NOMO-1 treated with dmso at 0.1 percent for 144 hours (cell line): ENCODE measurements around the gene SHC3.
"Not testable (repeated sequence)": the region's sequence is repeated elsewhere in the genome, so short reads cannot be mapped to it uniquely, and the experiment has no call there.

Experiments used
- DNase-seq: peaks from one replicate; lab custom pipeline; 2025; ENCODE audit not compliant: unreplicated experiment; lab: John Stamatoyannopoulos, UW

Gene SHC3, protein sequence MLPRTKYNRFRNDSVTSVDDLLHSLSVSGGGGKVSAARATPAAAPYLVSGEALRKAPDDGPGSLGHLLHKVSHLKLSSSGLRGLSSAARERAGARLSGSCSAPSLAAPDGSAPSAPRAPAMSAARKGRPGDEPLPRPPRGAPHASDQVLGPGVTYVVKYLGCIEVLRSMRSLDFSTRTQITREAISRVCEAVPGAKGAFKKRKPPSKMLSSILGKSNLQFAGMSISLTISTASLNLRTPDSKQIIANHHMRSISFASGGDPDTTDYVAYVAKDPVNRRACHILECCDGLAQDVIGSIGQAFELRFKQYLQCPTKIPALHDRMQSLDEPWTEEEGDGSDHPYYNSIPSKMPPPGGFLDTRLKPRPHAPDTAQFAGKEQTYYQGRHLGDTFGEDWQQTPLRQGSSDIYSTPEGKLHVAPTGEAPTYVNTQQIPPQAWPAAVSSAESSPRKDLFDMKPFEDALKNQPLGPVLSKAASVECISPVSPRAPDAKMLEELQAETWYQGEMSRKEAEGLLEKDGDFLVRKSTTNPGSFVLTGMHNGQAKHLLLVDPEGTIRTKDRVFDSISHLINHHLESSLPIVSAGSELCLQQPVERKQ

DNA sequence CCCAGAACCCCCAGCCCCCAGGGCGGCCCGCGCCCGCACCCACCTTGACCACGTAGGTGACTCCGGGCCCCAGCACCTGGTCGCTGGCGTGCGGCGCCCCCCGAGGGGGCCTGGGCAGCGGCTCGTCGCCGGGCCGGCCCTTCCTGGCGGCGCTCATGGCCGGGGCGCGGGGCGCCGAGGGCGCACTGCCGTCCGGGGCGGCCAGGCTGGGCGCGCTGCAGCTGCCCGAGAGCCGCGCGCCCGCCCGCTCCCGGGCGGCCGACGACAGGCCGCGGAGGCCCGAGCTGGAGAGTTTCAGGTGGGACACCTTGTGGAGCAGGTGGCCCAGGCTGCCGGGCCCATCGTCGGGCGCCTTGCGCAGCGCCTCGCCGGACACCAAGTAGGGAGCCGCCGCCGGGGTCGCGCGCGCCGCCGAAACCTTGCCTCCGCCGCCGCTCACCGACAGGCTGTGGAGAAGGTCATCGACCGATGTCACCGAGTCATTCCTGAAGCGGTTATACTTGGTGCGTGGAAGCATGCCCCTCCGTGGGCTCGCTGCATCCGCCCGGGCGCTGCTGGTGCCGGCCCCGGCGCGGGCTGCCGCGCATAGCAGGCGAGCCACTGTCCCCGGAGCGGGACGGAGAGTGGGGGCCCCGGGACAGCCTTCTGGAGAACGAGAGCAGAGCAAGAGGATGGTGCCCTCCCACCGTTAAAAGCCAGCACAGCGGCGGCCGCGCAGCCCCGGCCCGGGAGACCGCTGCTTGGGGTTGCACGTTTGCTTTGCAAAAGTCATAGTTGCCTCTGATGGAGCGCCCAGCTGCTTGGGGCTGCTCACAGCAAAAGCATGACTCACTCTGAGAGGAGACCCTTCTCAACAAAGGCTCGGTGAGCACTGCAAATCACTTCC, at the start of gene SHC3:
SHC3 (minus strand) TSS at position 875 of the 886 bp plus-strand sequence; CDS start at position 517, 358 bp downstream.
- no peak for DNase-seq

DNA sequence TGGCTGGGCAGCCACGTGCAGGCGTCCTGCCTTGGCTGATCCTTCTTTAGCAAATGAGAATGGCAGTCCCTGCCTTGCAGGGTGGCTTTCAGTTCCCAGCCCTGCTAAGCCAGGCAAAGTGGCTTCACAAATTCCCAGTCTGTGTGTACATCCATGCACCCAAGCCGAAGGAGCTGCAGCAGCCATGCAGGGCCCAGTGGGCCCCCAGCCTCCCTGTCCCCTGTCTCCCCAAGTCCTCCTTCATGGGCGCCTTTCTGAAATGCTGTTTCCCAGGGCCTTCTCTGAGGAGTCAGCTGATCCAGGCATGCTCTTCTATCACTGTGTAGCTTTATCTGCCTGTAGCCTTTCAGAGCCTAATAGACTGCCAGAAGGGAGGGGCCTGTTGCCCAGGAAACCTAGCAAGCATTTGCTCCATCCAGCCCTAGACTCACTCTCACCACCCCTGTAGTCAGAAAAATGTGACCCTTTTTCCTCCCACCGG, 47.4 kb upstream of the SHC3 start:
- no peak for DNase-seq

DNA sequence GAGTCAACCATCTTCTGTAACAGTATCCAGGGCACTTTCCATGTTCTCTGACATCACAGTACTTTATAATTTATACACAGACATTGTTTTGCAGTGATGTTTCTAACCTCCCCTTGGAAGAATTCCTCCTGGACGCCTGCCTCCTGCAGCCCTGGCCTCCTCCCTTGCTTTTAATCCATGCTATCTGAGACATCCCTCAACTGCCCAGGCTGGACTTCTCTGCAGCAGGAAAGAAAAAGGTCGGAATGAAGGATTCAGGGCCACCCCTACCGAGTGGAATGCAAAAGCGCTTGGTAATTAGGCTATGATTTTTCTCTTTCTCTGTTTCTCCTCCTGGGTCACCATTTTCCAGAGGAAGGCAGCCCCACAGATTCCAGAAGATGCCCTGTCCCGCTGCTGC, 47.0 kb upstream of the SHC3 start:
- DNase-seq, result no peak

DNA sequence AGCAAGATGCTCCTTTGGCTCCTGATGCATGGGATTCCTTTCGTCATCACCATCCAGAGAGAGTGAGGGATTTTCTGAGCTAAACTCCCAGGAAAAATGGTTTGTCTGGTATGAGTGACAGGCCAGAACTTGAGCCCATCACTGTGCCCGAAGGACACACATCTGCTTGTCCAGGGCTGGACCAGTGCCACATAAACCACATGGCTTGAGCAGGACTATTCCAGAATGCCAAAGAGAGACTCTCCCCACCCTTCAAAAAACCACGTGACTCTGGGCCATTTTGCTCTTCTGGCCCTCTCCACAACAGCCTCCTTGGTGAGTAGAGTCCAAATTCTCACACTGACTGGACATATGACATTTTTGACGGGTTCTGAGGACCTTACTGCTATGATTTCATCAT, 46.4 kb upstream of the SHC3 start:
- no peak for DNase-seq

DNA sequence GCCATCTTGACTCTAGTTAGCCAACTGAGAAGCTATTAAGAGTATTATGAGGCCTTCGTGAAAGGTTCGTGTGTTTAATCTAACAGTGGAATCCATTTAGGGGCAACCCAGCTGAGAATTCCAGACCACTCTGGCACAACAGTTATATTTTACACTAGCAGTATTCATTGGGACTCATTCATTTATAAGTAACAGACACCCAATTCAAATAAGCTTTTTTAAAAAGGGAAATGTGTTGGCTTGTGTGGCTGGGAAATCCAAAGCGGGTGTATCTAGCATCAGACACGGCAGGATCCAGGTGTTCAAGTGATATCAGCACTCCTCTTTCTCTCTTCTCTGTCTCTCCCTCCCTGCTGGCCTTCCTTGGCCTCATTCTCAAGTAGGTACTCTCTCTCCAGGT, 46.0 kb upstream of the SHC3 start:
- no peak for DNase-seq

DNA sequence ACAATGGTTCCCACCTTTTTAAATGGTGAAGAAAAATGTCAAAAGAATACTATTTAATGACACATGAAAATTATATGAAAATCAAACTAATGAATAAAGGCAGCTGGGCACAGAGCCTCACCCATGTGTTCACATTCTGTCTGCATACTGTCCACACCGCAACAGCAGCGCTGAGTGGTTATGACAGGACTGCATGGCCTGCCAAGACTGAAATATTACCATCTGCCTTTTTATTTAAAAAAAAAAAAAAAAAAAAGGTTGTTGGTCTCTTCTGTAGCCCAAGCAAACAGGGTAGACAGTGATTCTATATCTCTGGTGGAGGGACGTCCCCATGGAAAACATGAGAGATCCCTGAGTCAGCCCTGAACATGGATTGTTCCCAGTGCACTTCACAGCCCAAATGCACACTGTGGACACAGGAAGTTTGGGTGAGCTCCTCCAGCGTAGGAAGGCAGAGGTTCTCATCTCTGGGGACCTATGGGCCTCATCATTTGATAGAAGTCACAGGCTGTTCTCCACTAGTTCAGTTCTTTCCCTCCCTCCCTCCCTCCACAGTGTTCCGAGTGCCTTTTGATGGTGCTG, 44.9 kb upstream of the SHC3 start:
- DNase-seq, result no peak

DNA sequence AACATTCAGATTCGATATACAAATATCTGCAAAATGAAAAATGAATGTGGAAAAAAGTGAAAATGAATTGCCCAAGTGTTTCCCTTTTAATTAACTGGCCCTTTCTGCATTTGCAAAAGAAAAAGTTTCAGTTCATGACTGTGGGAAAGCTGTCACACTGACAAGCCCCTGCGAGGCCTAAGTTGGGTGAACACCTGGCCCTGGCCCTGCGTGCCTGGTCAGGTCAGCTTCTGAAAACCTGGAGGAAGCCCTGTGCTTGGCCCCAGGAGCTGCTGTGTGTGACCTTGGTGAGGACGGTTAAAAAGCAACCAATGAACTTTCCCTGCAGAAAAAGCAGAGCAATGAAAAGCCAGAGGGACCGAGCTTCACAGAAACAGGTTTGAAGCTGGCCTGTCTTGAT, 41.0 kb upstream of the SHC3 start:
- no peak for DNase-seq

DNA sequence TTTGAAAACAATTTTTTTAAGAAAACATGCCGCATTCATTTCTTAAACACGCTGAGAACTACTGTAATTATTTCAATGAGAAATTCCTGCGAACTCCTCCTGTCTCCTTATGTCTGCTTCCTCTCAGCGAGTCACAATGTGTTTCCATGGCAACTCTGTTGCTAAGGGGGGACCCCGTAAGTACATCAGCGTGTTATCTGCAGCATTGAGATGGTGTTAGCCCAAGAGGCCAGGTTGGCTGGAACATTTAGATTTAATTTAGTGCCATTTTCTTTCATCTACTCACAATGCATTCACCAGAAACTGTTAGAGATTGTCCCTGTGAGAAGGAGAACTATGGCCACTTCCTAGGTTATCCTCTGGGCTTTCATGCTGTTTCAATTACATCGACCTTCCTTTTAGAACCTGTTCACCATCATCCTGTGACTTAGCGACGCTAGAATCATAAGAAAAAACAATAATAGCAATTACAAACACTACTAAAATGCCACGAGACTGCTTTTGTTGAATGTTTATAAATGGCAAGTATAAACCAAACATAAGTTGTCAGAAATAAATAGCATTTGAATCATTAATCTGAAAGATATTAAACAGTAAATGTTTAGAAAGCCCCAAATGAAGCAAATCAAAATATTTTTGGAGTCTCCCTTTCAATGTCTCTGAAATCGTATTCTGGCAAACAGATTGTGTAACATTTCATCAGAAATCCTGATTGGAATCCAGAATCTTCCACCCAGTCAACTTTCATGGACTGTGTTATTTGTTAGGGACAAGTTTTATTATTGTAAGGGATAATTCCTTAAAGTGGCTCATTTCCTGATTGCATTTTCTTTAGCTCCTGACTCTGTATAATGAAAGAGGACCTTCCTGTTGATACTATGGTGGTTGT, 39.7 kb upstream of the SHC3 start:
- no peak for DNase-seq

DNA sequence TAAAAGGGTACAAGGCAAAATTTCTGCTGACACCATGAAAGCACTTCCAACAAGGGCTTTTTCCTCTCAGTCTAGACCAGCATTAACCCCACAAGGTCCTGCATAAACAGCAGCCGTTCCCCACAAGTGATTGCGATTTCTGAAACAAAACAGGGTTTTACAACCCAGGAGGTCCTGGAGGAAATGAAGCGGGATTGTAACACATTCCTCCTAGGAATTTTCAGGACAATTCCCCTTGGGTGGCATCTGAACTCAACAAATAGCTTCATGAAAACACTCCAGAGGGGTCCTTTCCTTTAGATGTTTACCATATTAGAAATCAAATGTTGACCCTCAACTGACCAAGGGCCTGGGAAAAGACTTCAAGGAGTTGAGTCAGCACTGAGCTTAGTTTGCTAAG, 36.7 kb upstream of the SHC3 start:
- DNase-seq, result no peak

DNA sequence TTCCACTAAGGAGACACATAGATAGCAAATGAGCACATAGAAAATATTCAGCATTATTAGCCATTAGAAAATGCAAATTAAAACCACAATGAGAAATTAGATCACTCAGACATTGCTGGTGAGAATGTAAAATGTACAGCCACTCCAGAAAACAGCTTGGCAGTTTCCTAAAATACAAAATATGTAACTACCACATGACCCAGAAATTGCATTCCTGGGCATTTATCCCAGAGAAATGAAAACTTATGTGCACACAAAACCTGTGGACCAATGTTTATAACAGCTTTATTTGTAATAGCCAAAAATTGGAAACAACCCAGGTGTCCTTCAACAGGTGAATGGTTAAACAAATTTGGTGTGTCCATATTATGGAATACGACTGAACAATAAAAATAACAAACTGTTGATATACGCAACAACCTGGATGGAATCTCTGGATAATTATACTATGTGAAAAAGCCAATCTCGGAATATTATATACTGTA, 34.8 kb upstream of the SHC3 start:
- DNase-seq, result no peak

DNA sequence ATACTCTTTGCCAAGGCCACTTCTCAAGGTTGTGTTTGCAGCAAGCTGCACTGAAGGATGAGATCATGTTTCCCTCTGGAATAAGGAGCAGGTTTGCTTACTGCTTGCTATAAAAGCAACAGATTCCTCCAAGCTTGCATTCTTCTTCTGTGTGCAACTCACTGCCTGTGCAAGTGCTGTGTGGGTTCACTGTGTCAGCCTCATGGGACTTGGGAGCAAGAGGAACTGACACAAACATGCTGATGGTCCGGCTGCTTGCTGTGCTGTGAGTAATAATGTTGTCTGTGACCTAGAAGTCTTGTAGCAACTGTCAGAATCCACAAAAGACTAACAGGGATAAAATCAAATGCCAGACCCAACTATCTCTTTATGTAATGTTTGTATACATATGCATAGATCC, 33.6 kb upstream of the SHC3 start:
- DNase-seq, result no peak

DNA sequence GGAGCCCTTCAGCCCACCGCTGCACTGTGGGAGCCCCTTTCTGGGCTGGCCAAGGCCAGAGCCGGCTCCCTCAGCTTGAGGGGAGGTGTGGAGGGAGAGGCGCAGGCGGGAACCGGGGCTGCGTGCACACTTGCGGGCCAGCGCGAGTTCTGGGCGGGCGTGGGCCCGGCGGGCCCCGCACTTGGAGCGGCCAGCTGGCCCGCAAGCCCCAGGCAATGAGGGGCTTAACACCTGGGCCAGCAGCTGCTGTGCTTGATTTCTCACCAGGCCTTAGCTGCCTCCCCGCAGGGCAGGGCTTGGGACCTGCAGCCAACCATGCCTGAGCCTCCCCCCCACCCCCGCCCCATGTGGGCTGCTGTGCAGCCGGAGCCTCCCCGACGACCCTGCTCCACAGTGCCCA, 30.7 kb upstream of the SHC3 start:
- not testable (repeated sequence) for DNase-seq

DNA sequence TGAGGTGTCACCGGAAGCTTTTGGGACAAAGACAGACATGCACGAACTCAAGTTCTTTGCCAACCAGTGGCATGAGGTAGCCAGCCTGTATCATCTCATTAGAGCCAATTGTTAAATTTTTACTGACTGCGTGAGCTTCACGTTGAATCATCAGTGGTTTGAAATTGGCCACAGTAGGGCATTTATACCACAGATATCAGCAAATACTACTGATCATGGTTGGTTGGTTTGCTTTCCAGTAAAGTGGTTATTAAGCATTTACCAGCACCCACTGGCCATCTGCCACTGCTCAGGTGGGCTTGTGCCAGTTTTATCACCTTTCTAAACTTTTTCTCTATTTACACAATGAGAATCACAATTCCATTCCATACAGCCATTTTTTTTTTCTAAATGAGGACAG, 28.4 kb upstream of the SHC3 start:
- no peak for DNase-seq

DNA sequence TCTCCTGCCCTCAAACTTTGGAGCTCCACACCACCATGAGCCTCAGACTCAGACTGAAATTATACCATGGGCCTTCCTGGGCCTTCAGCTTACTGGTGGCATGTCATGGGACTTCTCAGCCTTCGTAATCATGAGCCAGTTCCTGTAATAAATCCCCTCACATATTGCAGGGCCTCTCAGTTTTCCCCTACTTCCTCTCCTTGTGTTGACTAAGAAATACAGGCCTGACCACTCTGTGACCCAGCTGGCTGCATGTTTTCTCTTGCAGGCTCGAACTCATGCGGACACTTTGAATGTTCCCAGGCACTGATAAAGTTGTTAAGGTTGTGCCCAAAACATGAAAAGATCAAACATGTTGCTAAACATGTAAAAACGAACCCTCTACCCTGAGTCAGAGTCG, 26.2 kb upstream of the SHC3 start:
- no peak for DNase-seq

DNA sequence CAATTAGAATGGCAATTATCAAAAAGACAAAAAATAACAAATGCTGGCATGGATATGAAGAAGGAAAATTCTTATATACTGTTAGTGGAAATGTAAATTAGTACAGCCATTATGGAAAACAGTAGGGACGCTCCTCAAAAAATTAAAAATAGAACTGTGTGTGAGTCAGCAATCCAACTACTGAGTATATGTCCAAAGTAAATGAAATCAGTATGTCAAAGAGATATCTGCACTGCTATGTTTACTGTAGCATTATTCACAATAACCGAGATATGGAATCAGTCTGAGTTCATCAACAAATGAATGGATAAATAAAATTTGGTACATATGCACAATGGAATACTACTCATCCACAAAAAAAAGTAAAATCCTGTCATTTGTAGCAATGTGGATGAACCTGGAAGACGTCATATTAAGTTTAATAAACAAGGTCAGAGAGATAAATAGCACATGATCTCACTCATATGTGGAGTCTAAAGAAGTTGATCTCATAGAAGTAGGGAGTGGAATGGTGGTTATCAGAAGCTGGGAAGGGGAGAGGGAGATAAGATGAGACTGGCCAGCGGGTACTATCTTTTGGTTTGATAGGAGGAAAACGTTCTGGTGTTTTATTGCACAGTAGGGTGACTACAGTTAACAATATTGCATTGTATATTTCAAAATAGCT, 16.6 kb upstream of the SHC3 start:
- DNase-seq, result no peak

DNA sequence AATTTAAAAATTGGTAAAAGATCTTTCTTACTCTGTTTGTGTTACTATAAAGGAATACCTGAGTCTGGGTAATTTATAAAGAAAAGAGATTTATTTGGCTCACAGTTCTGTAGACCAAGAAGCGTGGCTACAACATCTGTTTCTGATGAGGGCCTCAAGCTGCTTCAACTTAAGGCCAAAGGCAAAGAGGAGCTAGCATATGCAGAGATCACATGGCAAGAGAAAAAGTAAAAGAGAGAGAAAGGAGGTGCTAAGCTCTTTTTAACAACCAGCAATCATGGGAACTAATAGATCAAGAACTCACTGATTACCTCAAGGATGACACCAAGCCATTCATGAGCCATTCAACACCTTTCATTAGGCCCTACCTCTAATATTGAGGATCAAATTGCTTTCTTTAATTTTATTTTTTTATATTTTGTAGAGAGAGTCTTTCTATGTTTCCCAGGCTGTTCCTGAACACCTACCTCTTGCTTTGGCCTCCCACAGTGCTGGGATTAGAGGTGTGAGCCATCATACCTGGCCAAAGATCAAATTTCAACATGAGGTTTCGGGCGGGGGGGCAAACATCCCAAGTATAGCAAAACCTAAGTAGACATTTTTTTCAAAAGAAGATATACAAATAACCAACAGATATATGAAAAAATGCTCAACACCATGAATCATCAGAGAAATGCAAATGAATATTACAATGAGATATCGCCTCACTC, 16.0 kb upstream of the SHC3 start:
- no peak for DNase-seq

DNA sequence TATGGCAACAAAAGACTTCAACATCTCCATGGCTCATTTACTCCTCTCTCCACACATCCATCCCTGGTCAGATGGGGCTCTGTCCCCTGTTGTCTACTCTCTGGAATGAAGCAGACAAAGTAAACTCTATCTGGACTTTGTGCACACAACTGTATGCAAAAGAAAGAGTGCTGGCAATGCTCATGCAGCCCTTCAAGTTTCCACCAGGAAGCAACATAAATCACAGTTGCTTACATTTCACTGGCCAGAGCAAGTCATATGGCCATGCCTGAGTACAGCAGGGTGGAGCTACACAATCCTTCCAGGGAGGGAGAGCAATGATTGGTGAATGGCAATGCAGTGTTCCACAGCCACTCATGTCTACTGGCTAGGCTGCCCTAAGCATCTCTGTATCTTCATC, 12.4 kb upstream of the SHC3 start:
- no peak for DNase-seq

DNA sequence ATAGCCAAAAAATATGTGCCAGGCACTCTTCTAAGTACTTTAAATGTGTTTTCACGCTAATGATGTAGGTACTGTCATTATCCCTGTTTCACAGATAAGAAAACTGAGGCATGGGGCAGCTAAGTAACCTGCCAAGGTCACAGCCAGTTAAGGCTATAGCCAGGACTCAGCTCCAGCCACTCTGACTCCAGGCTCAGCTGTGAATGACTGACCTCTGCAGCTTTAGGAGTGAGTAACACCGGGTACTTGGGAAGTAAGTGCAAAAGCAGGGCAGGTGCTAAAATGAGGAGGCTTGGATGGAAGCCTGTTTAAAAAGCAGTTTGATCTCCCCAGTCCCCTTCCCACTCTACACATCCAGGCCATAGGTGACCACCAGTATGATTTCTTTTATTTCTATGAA, 10.6 kb upstream of the SHC3 start:
- DNase-seq, result no peak

DNA sequence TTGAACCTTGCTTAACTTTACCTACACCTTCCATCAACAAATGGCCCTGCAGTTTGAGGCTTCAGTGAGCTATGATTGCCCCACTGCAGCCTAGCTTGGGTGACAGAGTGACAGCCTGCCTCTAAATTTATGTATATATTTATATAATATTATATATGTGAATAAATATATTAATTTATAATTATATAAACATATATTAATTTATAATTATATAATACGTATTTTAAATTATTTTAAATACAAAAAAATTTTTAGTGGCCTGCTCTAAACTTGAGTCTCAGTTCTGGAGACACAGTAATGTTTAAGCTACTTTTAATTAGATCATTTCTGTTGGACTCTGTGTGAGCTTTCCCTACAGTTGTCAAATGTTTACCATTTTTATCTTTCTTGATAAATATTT, 9.3 kb upstream of the SHC3 start:
- DNase-seq, result no peak
